DMS53 (cell line): ENCODE results near the gene ASCL3.
"Not testable (repeated sequence)": the region's sequence is repeated elsewhere in the genome, so short reads cannot be mapped to it uniquely, and the experiment has no call there.

Source experiments
- DNase-seq: peaks from one replicate; lab custom pipeline; 2025; lab: John Stamatoyannopoulos, UW

ASCL3 gene

DNA sequence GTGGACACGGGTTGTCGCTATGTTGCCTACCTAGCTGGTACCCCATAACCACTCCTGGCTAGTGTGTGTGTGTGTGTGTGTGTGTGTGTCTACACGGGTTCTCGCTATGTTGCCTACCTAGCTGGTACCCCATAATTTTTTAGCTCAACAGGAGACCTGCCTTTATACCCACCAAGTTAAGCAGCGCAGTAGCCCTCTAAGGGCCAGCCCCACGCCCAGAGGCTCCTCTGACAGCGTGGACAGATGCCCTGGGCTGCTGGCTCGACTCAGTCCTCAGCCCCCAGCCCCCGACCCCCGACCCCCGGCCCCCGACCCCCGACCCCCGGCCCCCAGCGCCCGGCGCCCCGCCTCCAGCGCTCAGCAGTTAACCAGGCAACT lies 32.2 kb downstream of the ASCL3 start:
- DNase-seq = peak; percentile 64

DNA sequence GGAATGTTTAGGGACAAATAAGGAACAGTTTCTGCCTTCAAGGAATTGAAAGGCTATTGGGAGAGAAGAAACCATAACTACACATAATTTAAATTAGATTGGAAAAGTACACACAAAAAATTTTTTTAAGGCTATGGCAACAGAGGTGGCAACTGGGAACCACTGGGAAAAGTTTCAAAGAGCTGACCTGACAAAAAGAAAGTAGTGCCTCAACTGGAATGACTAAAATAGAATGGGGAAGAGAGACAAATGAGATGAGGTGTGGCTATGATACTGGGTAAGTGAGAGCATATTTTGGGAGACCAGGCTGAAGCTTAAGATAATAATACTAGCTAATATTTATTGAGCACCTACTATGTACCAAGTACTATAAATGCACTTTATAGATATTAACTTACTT lies 34.7 kb downstream of the ASCL3 start:
- no peak for DNase-seq

DNA sequence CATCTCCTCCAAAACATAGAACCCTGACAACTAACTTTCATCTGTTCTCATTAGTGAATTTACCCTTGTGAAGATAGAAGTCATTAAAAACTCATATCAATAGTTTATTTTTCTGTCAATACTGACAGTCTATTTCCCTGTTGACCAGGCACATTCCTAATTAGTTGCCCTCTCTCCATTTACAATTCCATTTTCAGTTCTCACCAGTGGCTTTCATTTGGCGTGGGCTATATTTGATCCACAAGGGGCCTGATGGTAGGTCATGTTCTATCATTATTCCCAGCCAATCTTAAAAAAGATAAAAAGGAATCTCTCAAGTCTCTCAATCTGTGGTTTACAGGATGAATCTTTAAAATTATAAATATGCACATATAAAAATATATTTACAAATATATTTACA lies 35.7 kb downstream of the ASCL3 start:
- DNase-seq = no peak

DNA sequence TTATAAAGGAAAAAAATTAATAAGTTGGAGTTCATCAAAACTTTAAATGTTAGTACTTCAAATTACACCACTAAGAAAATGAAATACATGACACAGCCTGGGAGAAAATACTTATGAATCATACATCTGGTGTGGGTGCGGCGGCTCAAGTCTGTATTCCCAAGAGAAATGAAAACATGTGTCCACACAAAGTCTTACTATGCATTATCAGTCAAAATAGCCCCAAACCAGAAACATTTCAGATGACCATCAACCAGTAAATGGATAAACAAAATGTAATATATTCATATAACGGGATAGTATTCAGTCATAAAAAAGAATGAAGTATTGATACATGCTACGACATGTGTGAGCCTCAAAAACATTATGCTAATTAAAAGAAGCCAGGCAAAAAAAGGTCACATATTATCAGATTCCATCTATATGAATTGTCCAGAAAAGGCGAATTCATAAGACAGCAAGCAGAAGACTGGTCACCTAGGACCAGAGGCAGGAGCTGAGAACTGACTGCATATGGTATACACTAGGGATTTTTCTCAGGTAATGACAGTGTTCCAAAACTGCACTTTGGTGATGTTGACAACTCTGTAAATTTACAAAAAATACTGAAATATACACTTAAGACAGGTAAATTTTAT lies 37.2 kb downstream of the ASCL3 start:
- no peak for DNase-seq

DNA sequence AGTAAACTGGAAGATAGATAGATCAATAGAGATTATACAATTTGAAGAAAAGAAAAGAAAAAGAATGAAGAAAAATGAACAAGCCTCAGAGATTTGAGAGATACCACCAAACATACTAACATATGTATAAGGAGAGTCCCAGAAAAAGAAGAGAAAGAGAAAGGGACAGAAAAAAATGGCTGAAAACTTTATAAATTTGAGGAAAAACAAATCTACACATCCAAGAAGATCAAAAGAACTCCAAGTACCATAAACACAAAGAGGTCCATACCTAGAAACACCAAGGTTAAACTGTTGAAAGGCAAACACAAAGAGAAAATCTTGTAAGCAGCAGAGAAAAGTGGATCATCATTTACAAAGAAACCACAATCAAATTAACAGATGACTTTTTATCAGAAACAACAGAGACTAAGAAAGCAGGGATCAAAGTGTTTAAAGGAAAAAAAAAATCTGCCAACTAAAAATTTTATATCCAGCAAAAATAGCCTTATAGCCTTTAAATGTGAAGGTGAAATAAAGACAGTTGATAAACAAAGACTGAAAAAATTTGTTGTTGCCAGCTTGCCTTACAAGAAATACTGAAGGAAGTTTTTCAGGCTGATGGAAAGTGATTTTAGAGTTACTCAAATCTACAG lies 43.6 kb downstream of the ASCL3 start:
- no peak for DNase-seq

DNA sequence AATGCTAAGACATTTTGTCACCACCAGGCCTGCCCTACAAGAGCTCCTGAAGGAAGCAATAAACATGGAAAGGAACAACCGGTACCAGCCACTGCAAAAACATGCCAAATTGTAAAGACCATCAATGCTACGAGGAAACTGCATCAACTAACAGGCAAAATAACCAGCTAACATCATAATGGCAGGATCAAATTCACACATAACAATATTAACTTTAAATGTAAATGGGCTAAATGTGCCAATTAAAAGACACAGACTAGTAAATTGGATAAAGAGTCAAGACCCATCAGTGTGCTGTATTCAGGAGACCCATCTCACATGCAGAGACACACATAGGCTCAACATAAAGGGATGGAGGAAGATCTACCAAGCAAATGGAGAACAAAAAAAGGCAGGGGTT lies 51.6 kb downstream of the ASCL3 start:
- DNase-seq = not testable (repeated sequence)
